Hepatocyte (in vitro differentiated cells): ENCODE results near the gene PRR36. TPM values are rescaled to one million over a fixed set of nuclear protein-coding genes. Genes with fewer than 3 reads are reported as not detected.

Source experiments
- DNase-seq: peaks from one replicate; pipeline ENCODE4 v3.0.0-alpha.2; 2016; ENCODE audit warnings: low spot score
- H2AFZ ChIP-seq: fragments of 200-600 bp; sonication (generic); 2 replicates; pipeline ENCODE4 v1.6.0; 2016; ENCODE audit warnings: antibody characterized with exemption, mild to moderate bottlenecking
- H3K27ac ChIP-seq: fragments of 200-600 bp; sonication (generic); 2 replicates; pipeline ENCODE4 v1.5.1; 2016; ENCODE audit warnings: mild to moderate bottlenecking
- H3K27me3 ChIP-seq: fragments of 200-600 bp; sonication (generic); 2 replicates; pipeline ENCODE4 v1.6.1; 2016
- H3K36me3 ChIP-seq: fragments of 200-600 bp; sonication (generic); replicated peaks from 2 replicates; pipeline ENCODE4 v1.5.1; 2016; ENCODE audit warnings: low read depth; ENCODE audit not compliant: insufficient read depth
- H3K4me1 ChIP-seq: fragments of 200-600 bp; sonication (generic); 2 replicates; pipeline ENCODE4 v1.5.1; 2016; ENCODE audit warnings: mild to moderate bottlenecking, moderate library complexity; ENCODE audit not compliant: insufficient read depth
- H3K4me2 ChIP-seq: fragments of 200-600 bp; sonication (generic); 2 replicates; pipeline ENCODE4 v1.6.0; 2016
- H3K4me3 ChIP-seq: fragments of 200-600 bp; sonication (generic); 2 replicates; pipeline ENCODE4 v1.5.1; 2016; ENCODE audit warnings: mild to moderate bottlenecking
- H3K79me2 ChIP-seq: fragments of 200-600 bp; sonication (generic); 2 replicates; pipeline ENCODE4 v1.6.0; 2017; ENCODE audit warnings: mild to moderate bottlenecking
- H3K9me2 ChIP-seq: fragments of 200-600 bp; sonication (generic); replicated peaks from 2 replicates; pipeline ENCODE4 v1.6.0; 2017; ENCODE audit warnings: mild to moderate bottlenecking; ENCODE audit not compliant: insufficient read depth
- H3K9me3 ChIP-seq: fragments of 200-600 bp; sonication (generic); 2 replicates; pipeline ENCODE4 v1.5.1; 2016; ENCODE audit warnings: low read depth, mild to moderate bottlenecking
- H4K20me1 ChIP-seq: fragments of 200-600 bp; sonication (generic); 2 replicates; pipeline ENCODE4 v1.6.0; 2016; ENCODE audit warnings: mild to moderate bottlenecking; ENCODE audit not compliant: insufficient read depth, poor library complexity, severe bottlenecking
- CTCF ChIP-seq: fragments of 200-600 bp; sonication (generic); IDR thresholded peaks from 2 replicates; pipeline ENCODE4 v1.5.1; 2016; ENCODE audit warnings: antibody characterized with exemption, mild to moderate bottlenecking; ENCODE audit not compliant: poor library complexity
- EZH2 ChIP-seq: fragments of 200-600 bp; sonication (generic); IDR thresholded peaks from 2 replicates; pipeline ENCODE4 v1.6.1; 2016; ENCODE audit warnings: antibody characterized with exemption, mild to moderate bottlenecking, borderline replicate concordance
- EZH2phosphoT487 ChIP-seq: fragments of 200-600 bp; sonication (generic); IDR thresholded peaks from one replicate; pipeline ENCODE4 v1.6.1; 2018; ENCODE audit warnings: antibody characterized with exemption, mild to moderate bottlenecking, low read depth, moderate library complexity; ENCODE audit not compliant: unreplicated experiment, severe bottlenecking
- WGBS: methylation state at CpG from one replicate; pipeline ENCODE4 v1.1.6; 2016; ENCODE audit warnings: low lambda C conversion rate; ENCODE audit errors: missing lambda C conversion rate; 5-methylcytosine and 5-hydroxymethylcytosine counted together
- polyA plus RNA-seq: library from polyadenylated mRNA; unstranded; fragments of >200 nt; fragmentation: Nextera tagmentation; extraction: Ambion mirVana; gene quantifications from 2 replicates; pipeline ENCODE4 v1.2.1, GENCODE V29; 2016
- total RNA-seq: library from RNA; depleted of rRNA; stranded (reverse); fragments of >200 nt; gene quantifications from 2 replicates; pipeline ENCODE4 v1.2.3, GENCODE V29; 2014

Gene PRR36
- total and polyA plus RNA-seq, 2 experiments from 2014 or later = 1.00 to 2.5 TPM

DNA sequence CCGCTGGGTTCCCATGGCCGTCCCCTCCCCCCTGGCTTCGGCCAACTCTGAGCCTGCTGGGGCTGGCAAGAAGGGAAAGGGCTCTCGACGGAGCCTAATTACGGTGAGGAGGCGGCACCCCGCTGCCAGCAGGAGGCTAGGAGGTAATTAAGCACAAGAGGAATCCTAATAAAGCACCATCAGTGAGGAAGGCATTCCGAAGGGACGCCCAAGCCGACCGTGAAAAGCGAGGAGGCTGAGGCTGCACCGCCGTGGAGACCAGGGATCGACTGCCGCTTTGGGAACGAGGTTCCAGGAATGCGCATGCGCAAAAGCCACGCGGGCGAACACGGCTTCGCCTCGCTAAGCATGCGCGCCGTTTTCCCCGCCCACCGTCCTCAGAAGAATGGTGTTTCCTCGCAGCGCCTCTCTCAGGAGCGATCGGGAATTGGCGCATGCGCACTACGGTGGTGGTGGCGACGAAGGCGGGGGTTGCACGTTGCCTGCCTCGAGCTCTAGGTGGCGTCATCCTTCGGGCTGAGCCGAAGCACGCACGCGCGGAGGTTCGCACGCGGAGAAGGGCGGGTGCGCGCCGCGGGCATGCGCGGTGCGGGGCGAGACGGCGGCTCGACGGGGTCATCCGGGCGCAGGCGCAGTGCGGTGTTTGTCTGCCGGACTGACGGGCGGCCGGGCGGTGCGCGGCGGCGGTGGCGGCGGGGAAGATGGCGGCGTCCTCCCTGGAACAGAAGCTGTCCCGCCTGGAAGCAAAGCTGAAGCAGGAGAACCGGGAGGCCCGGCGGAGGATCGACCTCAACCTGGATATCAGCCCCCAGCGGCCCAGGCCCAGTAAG lies 29.3 kb upstream of the PRR36 start, which contains the start of gene MAP2K7:
MAP2K7 (plus strand) TSS at position 634 of the 830 bp plus-strand sequence; CDS start at position 702, 68 bp downstream.
- H3K9me2 ChIP-seq = no peaks in the 10 kb centered on the region
- WGBS = under 1% methylated on average over 64 of the region's 89 CpGs
- H3K4me3 ChIP-seq = peak within 1 kb of the TSS; percentile 96
- no peaks in the 10 kb centered on the region for H3K36me3 ChIP-seq
- TF ChIP-seq CTCF (peak; percentile 85), EZH2phosphoT487 (no peak), EZH2 (no peak)
- peaks cover 48% of the 10 kb centered on the region for H3K79me2 ChIP-seq
- H3K4me1 ChIP-seq = peaks cover 20% of the 10 kb centered on the region
- peaks cover 40% of the 10 kb centered on the region for H4K20me1 ChIP-seq
- H3K4me2 ChIP-seq = peak within 1 kb of the TSS; percentile 98
- H3K27ac ChIP-seq = peak within 1 kb of the TSS; percentile 82
- no peaks in the 10 kb centered on the region for H3K9me3 ChIP-seq
- H3K27me3 ChIP-seq = no peaks in the 10 kb centered on the region
- H2AFZ ChIP-seq = peak within 1 kb of the TSS; percentile 49
- DNase-seq = peak; percentile 100

DNA sequence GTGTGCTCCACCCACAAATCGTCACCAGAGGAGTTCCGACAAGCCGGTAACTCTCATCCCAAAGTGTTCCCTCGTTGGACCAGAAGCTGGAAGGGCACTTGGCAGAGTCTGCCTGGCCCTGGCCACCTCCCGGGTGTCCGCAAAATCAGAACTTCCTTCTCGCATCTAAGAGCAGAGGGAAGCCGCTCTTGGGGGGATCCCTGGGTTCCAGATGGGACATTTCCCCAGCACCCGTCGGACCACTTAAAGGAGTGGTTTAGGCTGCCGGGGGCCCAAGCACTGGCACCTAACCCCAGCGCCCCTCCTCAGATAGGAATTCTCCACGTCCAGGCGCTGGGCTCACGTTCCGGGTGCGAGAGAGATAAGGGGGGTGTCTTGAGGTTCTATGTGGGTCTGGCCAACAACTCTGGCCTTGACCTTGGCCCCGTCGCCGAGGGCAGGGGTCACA lies 28.6 kb upstream of the PRR36 start:
- H3K36me3 ChIP-seq = no peaks in the 10 kb centered on the region
- 49% methylated on average over 20 of the region's 20 CpGs for WGBS
- no peak for DNase-seq
- peaks cover 35% of the 10 kb centered on the region for H4K20me1 ChIP-seq
- H3K27ac ChIP-seq = peak overlapping the region; percentile 82
- H3K27me3 ChIP-seq = no peaks in the 10 kb centered on the region
- peaks cover 20% of the 10 kb centered on the region for H3K4me1 ChIP-seq
- H3K79me2 ChIP-seq = peaks cover 44% of the 10 kb centered on the region
- H2AFZ ChIP-seq = peak overlapping the region; percentile 48
- peak overlapping the region; percentile 82 for H3K4me2 ChIP-seq
- TF ChIP-seq CTCF (no peak), EZH2 (no peak), EZH2phosphoT487 (no peak)
- peak overlapping the region; percentile 30 for H3K4me3 ChIP-seq
- H3K9me3 ChIP-seq = no peaks in the 10 kb centered on the region
- no peaks in the 10 kb centered on the region for H3K9me2 ChIP-seq

- Histone ChIP-seq H3K4me3 (no peak overlapping the region), H3K27ac (no peak overlapping the region), H3K79me2 (peaks cover 29% of the 10 kb centered on the region), H3K4me1 (peaks cover 20% of the 10 kb centered on the region), H3K4me2 (no peak overlapping the region), H4K20me1 (peaks cover 23% of the 10 kb centered on the region), H3K36me3 (no peaks in the 10 kb centered on the region), H3K9me2 (no peaks in the 10 kb centered on the region), H2AFZ (no peak overlapping the region), H3K9me3 (no peaks in the 10 kb centered on the region), H3K27me3 (no peaks in the 10 kb centered on the region)
- no peak for DNase-seq
- 97% methylated on average over 7 of the region's 7 CpGs for WGBS
- TF ChIP-seq EZH2 (no peak), CTCF (no peak), EZH2phosphoT487 (no peak)
Observed at GRCh38 chr19:7901337-7901736, 27.1 kb upstream of the PRR36 start.
